B cell (primary cell): ENCODE data around the gene SPATA2L. TPM values are rescaled to one million over a fixed set of nuclear protein-coding genes. Genes with fewer than 3 reads are reported as not detected.

ENCODE experiments used
- ATAC-seq: fragments of 200-7000 bp; cut with Tn5 transposase; one replicate; pipeline ENCODE4 v1.10.0; 2021; ENCODE audit warnings: low read depth, mild to moderate bottlenecking, moderate number of reproducible peaks, moderate library complexity
- CTCF ChIA-PET: fragments of 350-600 bp; sonication (Branson Sonifier 250); formaldehyde crosslinking; loops from one replicate; lab custom pipeline; 2021; ENCODE audit warnings: antibody characterized with exemption, inconsistent platforms; lab: Charles Lee
- POLR2A ChIA-PET: fragments of 350-600 bp; sonication (Branson Sonifier 250); formaldehyde crosslinking; loops from one replicate; lab custom pipeline; 2021; ENCODE audit warnings: antibody characterized with exemption; lab: Charles Lee
- DNase-seq: peaks from one replicate; pipeline ENCODE4 v3.0.0; 2013
- H2AFZ ChIP-seq: 2 replicates; pipeline ENCODE4 v1.6.1; 2012; ENCODE audit warnings: mild to moderate bottlenecking, low read depth, low read length; ENCODE audit not compliant: insufficient read depth, poor library complexity, severe bottlenecking
- H3K27ac ChIP-seq, 2 donors: 1 replicate in 1 of 2; 2 replicates in 1 of 2; pipeline ENCODE4 v1.5.1; 2012 to 2013; ENCODE audit warnings: low read length in 2 of 2, mild to moderate bottlenecking in 2 of 2, moderate library complexity in 1 of 2
- H3K27me3 ChIP-seq, 4 experiments: fragments of 200-600 bp in 1 of 4; sonication (generic) in 1 of 4; replicated peaks in 1 of 4; 1 replicate in 2 of 4; 2 replicates in 2 of 4; pipeline versions ENCODE4 v1.6.1 to v1.7.0; 2013 to 2016; ENCODE audit warnings: low read length in 3 of 4, mild to moderate bottlenecking in 2 of 4, mixed read lengths in 1 of 4, moderate library complexity in 1 of 4; ENCODE audit not compliant: insufficient read depth in 4 of 4, control insufficient read depth in 3 of 4; ENCODE audit errors: control extremely low read depth in 1 of 4
- H3K36me3 ChIP-seq, 2 experiments: replicated peaks in 1 of 2; 1 replicate in 1 of 2; 2 replicates in 1 of 2; pipeline versions ENCODE4 v1.6.1 to v1.7.1; 2013; ENCODE audit warnings: low read length in 1 of 2; ENCODE audit not compliant: insufficient read depth in 2 of 2, control insufficient read depth in 1 of 2; ENCODE audit errors: control extremely low read depth in 1 of 2, extremely low read depth in 1 of 2
- H3K4me1 ChIP-seq, 2 donors: fragments of 200-600 bp in 1 of 2; sonication (generic) in 1 of 2; 1 replicate in 1 of 2; 2 replicates in 1 of 2; pipeline versions ENCODE4 v1.5.1 to v1.6.1; 2013 to 2017; ENCODE audit warnings: low read length in 2 of 2; ENCODE audit not compliant: control insufficient read depth in 2 of 2, insufficient read depth in 2 of 2
- H3K4me2 ChIP-seq: replicated peaks from 2 replicates; pipeline ENCODE3; 2012; ENCODE audit warnings: mild to moderate bottlenecking, low read depth, low read length; ENCODE audit not compliant: poor library complexity, severe bottlenecking
- H3K4me3 ChIP-seq, 5 experiments: fragments of 200-600 bp in 1 of 5; sonication (generic) in 1 of 5; 1 replicate in 3 of 5; 2 replicates in 2 of 5; pipeline versions ENCODE4 v1.5.1 to v1.7.0; 2011 to 2016; ENCODE audit warnings: low read length in 4 of 5, mild to moderate bottlenecking in 4 of 5, low read depth in 2 of 5, control low read depth in 1 of 5, moderate library complexity in 1 of 5; ENCODE audit not compliant: insufficient read depth in 1 of 5; ENCODE audit errors: control extremely low read depth in 1 of 5, extremely low read depth in 1 of 5
- H3K79me2 ChIP-seq: fragments of 200-600 bp; sonication (generic); one replicate; pipeline ENCODE4 v1.6.0; 2016; ENCODE audit warnings: low read length; ENCODE audit not compliant: control insufficient read depth, insufficient read depth
- H3K9ac ChIP-seq: fragments of 200-600 bp; sonication (generic); 2 replicates; pipeline ENCODE4 v1.6.1; 2017; ENCODE audit warnings: mild to moderate bottlenecking, low read length, moderate library complexity
- H3K9me3 ChIP-seq, 3 donors: one replicate each; pipeline versions ENCODE4 v1.6.1 to v1.7.1; 2013; ENCODE audit warnings: low read length in 2 of 3; ENCODE audit not compliant: control insufficient read depth in 2 of 3, insufficient read depth in 1 of 3; ENCODE audit errors: control extremely low read depth in 1 of 3
- H4K20me1 ChIP-seq: 2 replicates; pipeline ENCODE4 v1.6.0; 2012; ENCODE audit warnings: mild to moderate bottlenecking, low read length; ENCODE audit not compliant: insufficient read depth, control insufficient read depth, poor library complexity, severe bottlenecking
- H3K27ac Mint-ChIP-seq: one replicate; pipeline ENCODE4 v1.8.0; 2021; ENCODE audit warnings: mixed read lengths
- H3K27me3 Mint-ChIP-seq: one replicate; pipeline ENCODE4 v1.8.0; 2021; ENCODE audit warnings: mixed read lengths
- H3K4me1 Mint-ChIP-seq: one replicate; pipeline ENCODE4 v1.8.0; 2021; ENCODE audit warnings: mixed read lengths
- H3K4me3 Mint-ChIP-seq: one replicate; pipeline ENCODE4 v1.8.0; 2021; ENCODE audit warnings: mixed read lengths
- H3K9me3 Mint-ChIP-seq: one replicate; pipeline ENCODE4 v1.8.0; 2022; ENCODE audit warnings: mixed read lengths; ENCODE audit not compliant: insufficient read depth
- CTCF ChIP-seq: fragments of 200-600 bp; IDR thresholded peaks from one replicate; pipeline ENCODE4 v1.8.0; 2022; ENCODE audit warnings: antibody characterized with exemption, mild to moderate bottlenecking
- EZH2 ChIP-seq: IDR thresholded peaks from 2 replicates; pipeline ENCODE4 v1.6.1; 2012; ENCODE audit warnings: borderline replicate concordance, low read depth, mild to moderate bottlenecking, moderate library complexity, low read length; ENCODE audit not compliant: insufficient read depth, poor library complexity, severe bottlenecking
- WGBS: methylation state at CpG from one replicate; pipeline ENCODE4 v1.1.5; 2013; ENCODE audit warnings: missing lambda C conversion rate; ENCODE audit not compliant: insufficient coverage; 5-methylcytosine and 5-hydroxymethylcytosine counted together
- intact Hi-C: fragments of 100-400 bp; cut with micrococcal nuclease; formaldehyde crosslinking; loops from one replicate; pipeline ENCODE4 v1.10.0; 2022
- polyA plus RNA-seq: library from polyadenylated mRNA; depleted of rRNA; stranded (reverse); fragments of >200 nt; gene quantifications from 2 replicates; pipeline ENCODE4 v1.2.3, GENCODE V29; 2012
- total RNA-seq, 2 donors: library from RNA; stranded (reverse); fragments of 120-200 nt in 1 of 2; gene quantifications; 1 replicate in 1 of 2; 2 replicates in 1 of 2; pipeline versions ENCODE4 v1.2.3 to v1.2.4, GENCODE V29; 2013 to 2022

SPATA2L gene
- total and polyA plus RNA-seq, 2 donors (not counting 1 experiment from before 2014, with no cell fraction given), result 16.4 to 32.1 TPM

GRCh38 chr16:89732918-89733242, 31.4 kb upstream of the SPATA2L start:
- Mint-ChIP-seq H3K4me3 (no peak overlapping the region), H3K27ac (no peak overlapping the region), H3K9me3 (no peaks in the 10 kb centered on the region), H3K27me3 (no peaks in the 10 kb centered on the region), H3K4me1 (peaks cover 5% of the 10 kb centered on the region)
- Histone ChIP-seq H3K4me2 (no peak overlapping the region), H3K79me2 (peaks cover 65% of the 10 kb centered on the region), H3K4me3 (no peak overlapping the region), H3K4me1 (peaks cover 0 to 6% of the 10 kb centered on the region in 2 donors), H3K9me3 (no peaks in the 10 kb centered on the region), H3K9ac (no peak overlapping the region), H3K36me3 (peaks cover 0 to 86% of the 10 kb centered on the region in 2 experiments), H3K27ac (no peak overlapping the region), H2AFZ (no peak overlapping the region), H3K27me3 (no peaks in the 10 kb centered on the region), H4K20me1 (peaks cover 92% of the 10 kb centered on the region)
- WGBS, result 93% methylated on average over 9 of the region's 9 CpGs
- intact Hi-C loops, result no loop called here
- POLR2A ChIA-PET, result no interaction called here
- TF ChIP-seq EZH2 (no peak), CTCF (no peak)
- CTCF ChIA-PET, result interaction anchor here (1.2 kb wide), 1 partner anchor 128 kb away, joined by 3 read pairs; no protein-coding TSS in a partner anchor
- ATAC-seq (no peak), DNase-seq (no peak)

- 94% methylated on average over 21 of the region's 24 CpGs for WGBS
- ATAC-seq, result no peak
- ChIA-PET CTCF (interaction anchor here (1.2 kb wide), 1 partner anchor 128 kb away, joined by 3 read pairs; no protein-coding TSS in a partner anchor), POLR2A (no interaction called here)
- Mint-ChIP-seq H3K27ac (no peak overlapping the region), H3K27me3 (no peaks in the 10 kb centered on the region), H3K4me1 (peaks cover 4% of the 10 kb centered on the region), H3K9me3 (no peaks in the 10 kb centered on the region), H3K4me3 (no peak overlapping the region)
- Histone ChIP-seq H3K79me2 (peaks cover 70% of the 10 kb centered on the region), H3K9ac (no peak overlapping the region), H3K36me3 (peaks cover 0 to 86% of the 10 kb centered on the region in 2 experiments), H3K4me2 (no peak overlapping the region), H3K9me3 (no peaks in the 10 kb centered on the region), H2AFZ (no peak overlapping the region), H4K20me1 (peaks cover 92% of the 10 kb centered on the region), H3K4me1 (peaks cover 0 to 6% of the 10 kb centered on the region in 2 donors), H3K4me3 (no peak overlapping the region), H3K27me3 (no peaks in the 10 kb centered on the region), H3K27ac (no peak overlapping the region)
- TF ChIP-seq CTCF, result no peak
- TF ChIP-seq EZH2, result no peak
- DNase-seq, result no peak
- intact Hi-C loops, result no loop called here
Observed at GRCh38 chr16:89732142-89732917, 30.8 kb upstream of the SPATA2L start.
